Neural progenitor cell (in vitro differentiated cells): ENCODE measurements around the gene NKPD1. TPM values are rescaled to one million over a fixed set of nuclear protein-coding genes. Genes with fewer than 3 reads are reported as not detected.

Experiments used
- DNase-seq: peaks from one replicate; pipeline ENCODE4 v3.0.0-alpha.2; 2016; ENCODE audit warnings: low spot score
- H2AFZ ChIP-seq: fragments of 200-600 bp; sonication (generic); replicated peaks from 2 replicates; pipeline ENCODE4 v1.6.1; 2016; ENCODE audit warnings: antibody characterized with exemption
- H3F3A ChIP-seq: fragments of 200-600 bp; sonication (generic); 2 replicates; pipeline ENCODE4 v1.6.1; 2016; ENCODE audit warnings: antibody characterized with exemption, low read depth
- H3K27ac ChIP-seq: fragments of 200-600 bp; sonication (generic); 2 replicates; pipeline ENCODE4 v1.5.1; 2016; ENCODE audit warnings: mild to moderate bottlenecking
- H3K27me3 ChIP-seq: fragments of 200-600 bp; sonication (generic); 2 replicates; pipeline ENCODE4 v1.6.1; 2016; ENCODE audit warnings: mild to moderate bottlenecking, moderate library complexity
- H3K36me3 ChIP-seq: fragments of 200-600 bp; sonication (generic); 2 replicates; pipeline ENCODE4 v1.5.1; 2016
- H3K4me1 ChIP-seq: fragments of 200-600 bp; sonication (generic); 2 replicates; pipeline ENCODE4 v1.6.1; 2016; ENCODE audit warnings: mixed run types
- H3K4me2 ChIP-seq: fragments of 200-600 bp; sonication (generic); 2 replicates; pipeline ENCODE4 v1.6.1; 2016
- H3K4me3 ChIP-seq: fragments of 200-600 bp; sonication (generic); 2 replicates; pipeline ENCODE4 v1.5.1; 2016
- H3K79me2 ChIP-seq: fragments of 200-600 bp; sonication (generic); 2 replicates; pipeline ENCODE4 v1.6.1; 2016; ENCODE audit warnings: low read depth
- H3K9ac ChIP-seq: fragments of 200-600 bp; sonication (generic); 2 replicates; pipeline ENCODE4 v1.6.1; 2016
- H3K9me3 ChIP-seq: fragments of 200-600 bp; sonication (generic); 2 replicates; pipeline ENCODE4 v1.5.1; 2016; ENCODE audit warnings: low read depth
- H4K20me1 ChIP-seq: fragments of 200-600 bp; sonication (generic); 2 replicates; pipeline ENCODE4 v1.6.1; 2016; ENCODE audit warnings: low read depth
- H3K27ac Mint-ChIP-seq: 3 replicates; pipeline ENCODE4 v1.8.0; 2021; ENCODE audit warnings: mixed read lengths
- H3K27me3 Mint-ChIP-seq: 2 replicates; pipeline ENCODE4 v1.8.0; 2022; ENCODE audit warnings: low read depth, mild to moderate bottlenecking, inconsistent platforms, moderate library complexity, mixed read lengths; ENCODE audit not compliant: insufficient read depth
- H3K36me3 Mint-ChIP-seq: 3 replicates; pipeline ENCODE4 v1.8.0; 2021; ENCODE audit warnings: mixed read lengths
- H3K4me1 Mint-ChIP-seq: 3 replicates; pipeline ENCODE4 v1.8.0; 2021; ENCODE audit warnings: mixed read lengths
- H3K4me3 Mint-ChIP-seq: 3 replicates; pipeline ENCODE4 v1.8.0; 2021; ENCODE audit warnings: mild to moderate bottlenecking, moderate library complexity, mixed read lengths
- H3K9me3 Mint-ChIP-seq: 3 replicates; pipeline ENCODE4 v1.8.0; 2020; ENCODE audit warnings: mixed read lengths
- EZH2 ChIP-seq: fragments of 200-600 bp; sonication (generic); IDR thresholded peaks from 2 replicates; pipeline ENCODE4 v1.6.1; 2017; ENCODE audit warnings: antibody characterized with exemption, mild to moderate bottlenecking, moderate library complexity
- EZH2phosphoT487 ChIP-seq: fragments of 200-600 bp; sonication (generic); IDR thresholded peaks from 2 replicates; pipeline ENCODE4 v1.6.1; 2017; ENCODE audit warnings: antibody characterized with exemption
- total RNA-seq: library from RNA; depleted of rRNA; stranded (reverse); fragments of >200 nt; gene quantifications from 2 replicates; pipeline ENCODE4 v1.2.3, GENCODE V29; 2015; ENCODE audit warnings: low replicate concordance
- TF ChIP-seq, protein P1 (sequence below): fragments of 200-600 bp; sonication (generic); IDR thresholded peaks from 2 replicates; pipeline ENCODE4 v1.5.1; 2017; ENCODE audit warnings: antibody characterized with exemption, mild to moderate bottlenecking

Gene NKPD1
- total RNA-seq, 1 donor from 2014 or later = 0.02 TPM

DNA sequence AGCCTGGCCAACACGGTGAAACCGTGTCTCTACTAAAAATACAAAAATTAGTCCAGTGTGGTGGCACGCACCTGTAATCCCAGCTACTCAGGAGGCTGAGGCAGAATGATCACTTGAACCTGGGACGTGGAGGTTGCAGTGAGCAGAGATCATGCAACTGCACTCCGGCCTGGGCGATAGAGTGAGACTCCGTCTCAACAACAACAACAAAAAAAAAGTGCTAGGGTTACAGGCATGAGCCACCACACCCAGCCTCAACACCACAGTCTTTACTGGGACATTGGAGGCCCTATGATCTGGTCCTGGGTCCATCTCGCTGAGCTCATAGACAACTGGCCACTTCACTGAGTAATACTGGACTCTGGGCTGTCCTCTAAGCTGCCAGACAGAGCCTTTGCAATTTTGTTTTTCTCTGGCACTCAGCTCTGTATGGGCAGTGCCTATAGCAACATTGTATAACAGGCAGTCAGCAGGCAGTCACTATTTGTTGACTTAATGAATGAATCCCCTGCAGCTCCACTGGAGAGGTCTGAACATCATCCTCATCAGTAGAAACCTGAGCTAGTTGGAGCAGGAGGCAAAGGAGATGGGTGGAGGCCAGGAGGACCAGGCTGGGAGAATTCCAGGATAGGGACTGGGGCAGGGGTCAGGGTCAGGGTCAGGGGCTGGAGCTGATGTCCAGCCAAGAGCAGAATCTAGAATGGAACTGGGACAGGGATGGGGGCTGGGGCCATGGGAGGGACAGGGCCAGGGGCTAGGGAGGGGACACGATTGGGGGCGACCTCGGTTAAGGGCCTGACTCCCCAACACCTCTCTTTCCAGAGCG, 25.9 kb upstream of the NKPD1 start:
- Histone ChIP-seq H4K20me1 (no peaks in the 10 kb centered on the region), H3K4me3 (no peak overlapping the region), H3K4me1 (no peaks in the 10 kb centered on the region), H3K79me2 (no peaks in the 10 kb centered on the region), H3K27me3 (no peaks in the 10 kb centered on the region), H3F3A (no peaks in the 10 kb centered on the region), H3K9me3 (no peaks in the 10 kb centered on the region), H3K27ac (no peak overlapping the region), H3K9ac (no peak overlapping the region), H3K4me2 (no peak overlapping the region), H3K36me3 (no peaks in the 10 kb centered on the region), H2AFZ (no peak overlapping the region)
- H3K27ac Mint-ChIP-seq = peak overlapping the region; percentile 16
- H3K27me3 Mint-ChIP-seq = peaks cover 2% of the 10 kb centered on the region
- H3K4me3 Mint-ChIP-seq = no peak overlapping the region
- peaks cover 4% of the 10 kb centered on the region for H3K9me3 Mint-ChIP-seq
- H3K36me3 Mint-ChIP-seq = no peaks in the 10 kb centered on the region
- H3K4me1 Mint-ChIP-seq = no peaks in the 10 kb centered on the region
- no peak for DNase-seq
- TF ChIP-seq, protein P1, sequence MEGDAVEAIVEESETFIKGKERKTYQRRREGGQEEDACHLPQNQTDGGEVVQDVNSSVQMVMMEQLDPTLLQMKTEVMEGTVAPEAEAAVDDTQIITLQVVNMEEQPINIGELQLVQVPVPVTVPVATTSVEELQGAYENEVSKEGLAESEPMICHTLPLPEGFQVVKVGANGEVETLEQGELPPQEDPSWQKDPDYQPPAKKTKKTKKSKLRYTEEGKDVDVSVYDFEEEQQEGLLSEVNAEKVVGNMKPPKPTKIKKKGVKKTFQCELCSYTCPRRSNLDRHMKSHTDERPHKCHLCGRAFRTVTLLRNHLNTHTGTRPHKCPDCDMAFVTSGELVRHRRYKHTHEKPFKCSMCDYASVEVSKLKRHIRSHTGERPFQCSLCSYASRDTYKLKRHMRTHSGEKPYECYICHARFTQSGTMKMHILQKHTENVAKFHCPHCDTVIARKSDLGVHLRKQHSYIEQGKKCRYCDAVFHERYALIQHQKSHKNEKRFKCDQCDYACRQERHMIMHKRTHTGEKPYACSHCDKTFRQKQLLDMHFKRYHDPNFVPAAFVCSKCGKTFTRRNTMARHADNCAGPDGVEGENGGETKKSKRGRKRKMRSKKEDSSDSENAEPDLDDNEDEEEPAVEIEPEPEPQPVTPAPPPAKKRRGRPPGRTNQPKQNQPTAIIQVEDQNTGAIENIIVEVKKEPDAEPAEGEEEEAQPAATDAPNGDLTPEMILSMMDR = no peak
- TF ChIP-seq EZH2phosphoT487 (no peak), EZH2 (no peak)

DNA sequence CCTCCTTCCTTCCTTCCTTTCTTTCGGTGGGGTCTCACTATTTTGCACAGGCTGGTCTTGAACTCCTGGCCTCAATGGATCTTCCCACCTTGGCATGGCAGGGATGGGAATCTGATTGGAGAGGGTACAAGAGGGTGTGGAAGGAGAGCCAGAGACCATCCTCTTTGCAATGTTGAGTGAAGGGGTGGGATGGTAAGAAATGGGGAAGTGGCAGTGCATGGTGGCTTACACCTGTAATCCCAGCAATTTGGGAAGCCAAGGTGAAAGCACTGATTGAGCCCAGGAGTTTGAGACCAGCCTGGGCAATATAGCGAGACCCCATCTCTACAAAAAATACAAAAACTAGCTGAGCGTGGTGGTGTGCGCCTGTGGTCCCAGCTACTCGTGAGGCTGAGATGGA, 23.3 kb upstream of the NKPD1 start:
- DNase-seq = no peak
- no peak overlapping the region for H3K27ac ChIP-seq
- H3K9me3 ChIP-seq = no peaks in the 10 kb centered on the region
- peaks cover 2% of the 10 kb centered on the region for H3K36me3 Mint-ChIP-seq
- peaks cover 2% of the 10 kb centered on the region for H3K27me3 Mint-ChIP-seq
- peaks cover 4% of the 10 kb centered on the region for H4K20me1 ChIP-seq
- H3K79me2 ChIP-seq = peaks cover 5% of the 10 kb centered on the region
- peaks cover 2% of the 10 kb centered on the region for H3K4me1 Mint-ChIP-seq
- H3K9ac ChIP-seq = no peak overlapping the region
- H3F3A ChIP-seq = peaks cover 3% of the 10 kb centered on the region
- peaks cover 10% of the 10 kb centered on the region for H3K4me1 ChIP-seq
- H3K4me2 ChIP-seq = no peak overlapping the region
- H3K4me3 ChIP-seq = no peak overlapping the region
- no peaks in the 10 kb centered on the region for H3K9me3 Mint-ChIP-seq
- H3K4me3 Mint-ChIP-seq = no peak overlapping the region
- H3K27me3 ChIP-seq = peaks cover 14% of the 10 kb centered on the region
- H2AFZ ChIP-seq = no peak overlapping the region
- H3K36me3 ChIP-seq = no peaks in the 10 kb centered on the region
- H3K27ac Mint-ChIP-seq = no peak overlapping the region
- no peak for TF ChIP-seq EZH2phosphoT487
- TF ChIP-seq, protein P1 = no peak
- no peak for TF ChIP-seq EZH2

DNA sequence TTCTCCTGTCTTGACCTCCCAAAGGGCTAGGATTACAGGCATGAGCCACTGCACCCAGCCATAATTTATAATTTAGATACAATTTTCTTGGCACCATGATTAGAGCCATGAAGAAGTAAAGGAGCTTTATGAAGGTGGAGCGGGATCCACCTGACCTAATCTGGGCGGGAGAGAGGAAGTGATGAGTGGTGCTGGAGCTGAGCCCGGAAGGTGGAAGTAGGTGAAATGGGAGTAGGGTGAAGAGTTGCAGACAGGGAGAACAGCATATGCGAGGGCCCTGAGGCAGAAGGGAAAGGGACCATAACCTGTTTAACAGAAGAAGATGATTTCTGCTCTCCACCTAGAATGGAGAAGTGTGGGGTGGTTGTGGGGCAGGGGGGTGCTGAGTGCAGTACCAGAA, 22.0 kb upstream of the NKPD1 start:
- no peak overlapping the region for H3K4me3 Mint-ChIP-seq
- Histone ChIP-seq H3F3A (peaks cover 8% of the 10 kb centered on the region), H3K36me3 (no peaks in the 10 kb centered on the region), H4K20me1 (peaks cover 4% of the 10 kb centered on the region), H3K9me3 (no peaks in the 10 kb centered on the region), H3K4me2 (no peak overlapping the region), H3K27ac (no peak overlapping the region), H2AFZ (no peak overlapping the region), H3K4me3 (no peak overlapping the region), H3K4me1 (peaks cover 10% of the 10 kb centered on the region), H3K27me3 (peaks cover 14% of the 10 kb centered on the region), H3K9ac (no peak overlapping the region), H3K79me2 (peaks cover 6% of the 10 kb centered on the region)
- TF ChIP-seq, protein P1 = no peak
- TF ChIP-seq EZH2 (no peak), EZH2phosphoT487 (no peak)
- H3K27me3 Mint-ChIP-seq = peaks cover 6% of the 10 kb centered on the region
- peaks cover 5% of the 10 kb centered on the region for H3K4me1 Mint-ChIP-seq
- H3K36me3 Mint-ChIP-seq = peaks cover 2% of the 10 kb centered on the region
- H3K27ac Mint-ChIP-seq = no peak overlapping the region
- no peaks in the 10 kb centered on the region for H3K9me3 Mint-ChIP-seq
- DNase-seq = no peak
